DOHH2 (cell line): Measurements from ENCODE around the gene LRATD1.

Experiments
- H3F3A ChIP-seq: fragments of 200-600 bp; sonication (generic), shearing (Covaris generic); 2 replicates; pipeline ENCODE4 v1.6.0; 2016; ENCODE audit warnings: antibody characterized with exemption, mild to moderate bottlenecking; ENCODE audit not compliant: control insufficient read depth, insufficient read depth
- H3K27ac ChIP-seq: fragments of 200-600 bp; sonication (generic); 2 replicates; pipeline ENCODE4 v1.5.1; 2014; ENCODE audit warnings: low read depth, mild to moderate bottlenecking, low read length, moderate library complexity
- H3K27me3 ChIP-seq: fragments of 200-600 bp; sonication (generic); 2 replicates; pipeline ENCODE4 v1.6.1; 2014; ENCODE audit warnings: mild to moderate bottlenecking, low read length, mixed read lengths; ENCODE audit not compliant: control insufficient read depth
- H3K36me3 ChIP-seq: fragments of 200-600 bp; sonication (generic); 2 replicates; pipeline ENCODE4 v1.6.1; 2014; ENCODE audit warnings: mild to moderate bottlenecking, low read length, moderate library complexity, mixed read lengths; ENCODE audit not compliant: control insufficient read depth
- H3K4me1 ChIP-seq: fragments of 200-600 bp; sonication (generic); 2 replicates; pipeline ENCODE4 v1.6.1; 2014; ENCODE audit warnings: mild to moderate bottlenecking, low read length, mixed read lengths; ENCODE audit not compliant: control insufficient read depth
- H3K4me2 ChIP-seq: fragments of 200-600 bp; sonication (generic); 2 replicates; pipeline ENCODE4 v1.6.0; 2014; ENCODE audit warnings: mild to moderate bottlenecking, low read length, moderate library complexity
- H3K4me3 ChIP-seq: fragments of 200-600 bp; sonication (generic); 2 replicates; pipeline ENCODE4 v1.5.1; 2014; ENCODE audit warnings: mild to moderate bottlenecking, low read length, mixed read lengths
- H3K79me2 ChIP-seq: fragments of 200-600 bp; sonication (generic); 2 replicates; pipeline ENCODE4 v1.6.1; 2014; ENCODE audit warnings: mild to moderate bottlenecking, low read length, mixed read lengths; ENCODE audit not compliant: control insufficient read depth
- H3K9me2 ChIP-seq: fragments of 200-600 bp; sonication (generic); replicated peaks from 2 replicates; pipeline ENCODE4 v1.6.1; 2014; ENCODE audit warnings: mild to moderate bottlenecking, low read length, mixed read lengths; ENCODE audit not compliant: control insufficient read depth
- H3K9me3 ChIP-seq: fragments of 200-600 bp; sonication (generic); 2 replicates; pipeline ENCODE4 v1.6.1; 2014; ENCODE audit warnings: antibody characterized with exemption, low read length, mixed read lengths; ENCODE audit not compliant: control insufficient read depth, insufficient read depth
- H4K20me1 ChIP-seq: fragments of 200-600 bp; sonication (generic); 2 replicates; pipeline ENCODE4 v1.6.0; 2014; ENCODE audit warnings: low read depth, mild to moderate bottlenecking, antibody characterized with exemption, low read length, moderate library complexity; ENCODE audit not compliant: control insufficient read depth, insufficient read depth
- EZH2phosphoT487 ChIP-seq: fragments of 200-600 bp; sonication (generic); IDR thresholded peaks from 2 replicates; pipeline ENCODE4 v1.6.1; 2017; ENCODE audit warnings: borderline replicate concordance, mild to moderate bottlenecking, antibody characterized with exemption, low read length, moderate library complexity, mixed read lengths
- TF ChIP-seq, protein P1 (sequence below): fragments of 200-600 bp; sonication (generic); IDR thresholded peaks from one replicate; pipeline ENCODE4 v1.5.1; 2014; ENCODE audit warnings: antibody characterized with exemption, mild to moderate bottlenecking, low read depth, low read length; ENCODE audit not compliant: poor library complexity, severe bottlenecking

Gene LRATD1

DNA sequence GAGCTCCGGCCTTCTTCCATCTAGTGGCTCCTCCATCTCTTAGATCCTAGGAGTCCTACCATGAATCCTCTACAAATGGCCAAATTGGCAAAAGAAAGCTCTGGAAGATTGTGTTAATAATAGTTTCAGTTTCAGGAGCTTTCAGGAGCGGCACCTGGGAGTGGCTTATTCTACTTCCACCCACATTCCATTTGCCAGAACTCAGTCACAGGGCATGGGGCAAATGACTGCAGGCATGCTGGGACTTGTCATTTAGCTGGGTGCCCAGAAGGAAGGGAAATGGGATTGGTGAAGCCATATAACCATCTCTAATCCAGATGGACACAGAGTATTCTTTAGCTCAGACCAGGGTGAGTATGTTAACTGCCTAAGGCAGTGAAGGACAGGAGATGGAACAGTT is 3.6 kb upstream of the LRATD1 start:
- no peaks in the 10 kb centered on the region for H4K20me1 ChIP-seq
- H3K9me3 ChIP-seq: peaks cover 10% of the 10 kb centered on the region; the same call in 1 of the 2 replicates
- H3K4me2 ChIP-seq: no peak overlapping the region
- H3K79me2 ChIP-seq: no peaks in the 10 kb centered on the region
- H3K27me3 ChIP-seq: no peaks in the 10 kb centered on the region
- no peak overlapping the region for H3K4me3 ChIP-seq
- H3K4me1 ChIP-seq: no peaks in the 10 kb centered on the region
- no peak overlapping the region for H3K27ac ChIP-seq
- TF ChIP-seq, protein P1, sequence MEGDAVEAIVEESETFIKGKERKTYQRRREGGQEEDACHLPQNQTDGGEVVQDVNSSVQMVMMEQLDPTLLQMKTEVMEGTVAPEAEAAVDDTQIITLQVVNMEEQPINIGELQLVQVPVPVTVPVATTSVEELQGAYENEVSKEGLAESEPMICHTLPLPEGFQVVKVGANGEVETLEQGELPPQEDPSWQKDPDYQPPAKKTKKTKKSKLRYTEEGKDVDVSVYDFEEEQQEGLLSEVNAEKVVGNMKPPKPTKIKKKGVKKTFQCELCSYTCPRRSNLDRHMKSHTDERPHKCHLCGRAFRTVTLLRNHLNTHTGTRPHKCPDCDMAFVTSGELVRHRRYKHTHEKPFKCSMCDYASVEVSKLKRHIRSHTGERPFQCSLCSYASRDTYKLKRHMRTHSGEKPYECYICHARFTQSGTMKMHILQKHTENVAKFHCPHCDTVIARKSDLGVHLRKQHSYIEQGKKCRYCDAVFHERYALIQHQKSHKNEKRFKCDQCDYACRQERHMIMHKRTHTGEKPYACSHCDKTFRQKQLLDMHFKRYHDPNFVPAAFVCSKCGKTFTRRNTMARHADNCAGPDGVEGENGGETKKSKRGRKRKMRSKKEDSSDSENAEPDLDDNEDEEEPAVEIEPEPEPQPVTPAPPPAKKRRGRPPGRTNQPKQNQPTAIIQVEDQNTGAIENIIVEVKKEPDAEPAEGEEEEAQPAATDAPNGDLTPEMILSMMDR: no peak
- no peak for TF ChIP-seq EZH2phosphoT487
- H3K9me2 ChIP-seq: no peaks in the 10 kb centered on the region
- H3F3A ChIP-seq: no peaks in the 10 kb centered on the region
- no peaks in the 10 kb centered on the region for H3K36me3 ChIP-seq

DNA sequence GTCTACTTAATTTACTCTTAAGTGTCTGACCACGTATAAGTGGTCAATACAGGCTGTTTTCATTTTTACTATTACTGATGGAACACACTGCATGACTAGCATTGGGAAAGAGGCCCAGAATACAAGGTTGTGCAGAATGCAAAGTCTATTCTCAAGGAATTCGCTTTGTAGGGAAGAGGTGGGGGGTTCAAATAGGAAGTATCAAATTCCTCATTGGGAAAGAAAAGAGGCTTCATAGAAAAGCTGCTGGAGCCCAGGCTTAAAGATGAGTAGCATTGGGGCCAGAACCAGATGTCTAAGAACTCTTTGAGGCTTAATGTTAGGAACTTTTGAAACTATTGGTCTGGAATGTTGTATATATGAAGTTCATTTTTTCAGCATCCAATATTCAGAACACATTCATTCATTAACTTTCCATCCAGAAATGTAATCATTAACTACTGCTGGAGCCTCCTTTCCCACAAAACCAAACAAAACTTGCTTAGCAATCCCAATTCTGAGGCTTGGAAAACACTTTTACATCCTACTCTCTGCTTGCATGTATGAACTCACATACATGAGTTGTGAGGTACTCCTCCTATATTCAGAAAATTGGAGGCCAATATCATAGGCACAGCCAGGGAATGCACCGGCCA is 994 bp upstream of the LRATD1 start:
- no peak overlapping the region for H3K4me3 ChIP-seq

DNA sequence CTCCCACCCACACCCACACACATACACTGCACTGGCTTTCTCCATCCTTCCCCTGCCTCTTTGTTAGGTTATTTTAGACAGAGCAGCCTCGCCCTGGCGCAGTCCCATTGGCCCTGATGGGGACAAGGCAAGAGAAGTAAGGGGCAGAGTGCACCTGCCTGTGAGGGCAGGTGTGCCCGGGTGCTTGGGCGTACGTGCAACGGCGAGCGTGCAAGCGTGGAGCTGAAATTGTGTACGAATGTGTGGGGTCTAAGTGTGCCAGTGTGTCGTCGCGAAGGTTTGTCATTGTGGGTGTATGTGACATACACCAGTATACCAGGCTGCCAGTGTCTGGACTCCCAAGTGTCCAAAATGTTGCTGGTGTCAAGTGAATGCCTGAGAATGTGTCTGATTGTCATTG is 544 bp downstream of the LRATD1 start:
- no peaks in the 10 kb centered on the region for H3F3A ChIP-seq
- no peaks in the 10 kb centered on the region for H3K4me1 ChIP-seq
- H3K27ac ChIP-seq: no peak overlapping the region
- H3K9me3 ChIP-seq: peaks cover 22% of the 10 kb centered on the region; the same call in 1 of the 2 replicates
- no peaks in the 10 kb centered on the region for H3K27me3 ChIP-seq
- no peaks in the 10 kb centered on the region for H3K36me3 ChIP-seq
- H3K79me2 ChIP-seq: no peaks in the 10 kb centered on the region
- no peaks in the 10 kb centered on the region for H3K9me2 ChIP-seq
- TF ChIP-seq EZH2phosphoT487: no peak
- TF ChIP-seq, protein P1: no peak
- no peak overlapping the region for H3K4me2 ChIP-seq
- no peaks in the 10 kb centered on the region for H4K20me1 ChIP-seq
- H3K4me3 ChIP-seq: no peak overlapping the region

More for the DNA sequence above, 994 bp upstream of the LRATD1 start:
- no peak overlapping the region for H3K27ac ChIP-seq
- no peaks in the 10 kb centered on the region for H3K4me1 ChIP-seq
- H3K4me2 ChIP-seq: no peak overlapping the region
- H3K36me3 ChIP-seq: no peaks in the 10 kb centered on the region
- H3K79me2 ChIP-seq: no peaks in the 10 kb centered on the region
- no peaks in the 10 kb centered on the region for H3K9me2 ChIP-seq
- H4K20me1 ChIP-seq: no peaks in the 10 kb centered on the region
- H3K27me3 ChIP-seq: no peaks in the 10 kb centered on the region
- peaks cover 22% of the 10 kb centered on the region; the same call in 1 of the 2 replicates for H3K9me3 ChIP-seq
- TF ChIP-seq, protein P1: no peak
- TF ChIP-seq EZH2phosphoT487: no peak
- H3F3A ChIP-seq: no peaks in the 10 kb centered on the region
